ENCODE results near the gene CKS2. TPM values are rescaled to one million over a fixed set of nuclear protein-coding genes. Genes with fewer than 3 reads are reported as not detected.
"Not testable (repeated sequence)": the region's sequence is repeated elsewhere in the genome, so short reads cannot be mapped to it uniquely, and the experiment has no call there.

The CKS2 gene
- 1 to 10 TPM; 4.1 to 4.3 TPM for total RNA-seq
- long read RNA-seq, donor 1 = 0 reads
- long read RNA-seq, donor 2, partial matches to known transcripts = 0 of 4 reads
- long read RNA-seq, donor 2, other reads (novel, unspliced or antisense) = 0 of 4 reads

GRCh38 chr9:89310475-89311345, at the start of gene CKS2:
Gene CKS2, plus strand, starts transcription at chr9:89311195. Its CDS starts 98 bp downstream, at chr9:89311293.
- DNase-seq (ENCODE audit: low spot score) = peak; percentile 100
- intact Hi-C loops (cut with DNase I) = no loop called here

GRCh38 chr9:89273528-89274279, 37.3 kb upstream of the CKS2 start:
- intact Hi-C loops (cut with DNase I) = loop anchor here in 1 of 2 donors (10.0 kb wide), 1 partner anchor 259 kb away; no protein-coding TSS in a partner anchor
- no peak for DNase-seq (ENCODE audit: low spot score)

GRCh38 chr9:89274838-89275237, 36.2 kb upstream of the CKS2 start:
- DNase-seq (ENCODE audit: low spot score) = no peak
- intact Hi-C loops (cut with DNase I) = loop anchor here in 1 of 2 donors (5.0 to 10.0 kb wide), 2 partner anchors 260 to 683 kb away; no protein-coding TSS in a partner anchor

- not testable (repeated sequence) for DNase-seq (ENCODE audit: low spot score)
- intact Hi-C loops (cut with DNase I) = loop anchor here in 1 of 2 donors (5.0 to 10.0 kb wide), 2 partner anchors 261 to 684 kb away; no protein-coding TSS in a partner anchor
Observed at GRCh38 chr9:89276040-89276439, 35.0 kb upstream of the CKS2 start.

- no peak for DNase-seq (ENCODE audit: low spot score)
- intact Hi-C loops (cut with DNase I) = loop anchor here in 1 of 2 donors (5.0 to 10.0 kb wide), 2 partner anchors 262 to 685 kb away; no protein-coding TSS in a partner anchor
Observed at GRCh38 chr9:89277043-89277442, 34.0 kb upstream of the CKS2 start.

- intact Hi-C loops (cut with DNase I) = loop anchor here in 1 of 2 donors (5.0 to 10.0 kb wide), 2 partner anchors 263 to 685 kb away; no protein-coding TSS in a partner anchor
- DNase-seq (ENCODE audit: low spot score) = no peak
Observed at GRCh38 chr9:89277454-89277853, 33.5 kb upstream of the CKS2 start.

- no peak for DNase-seq (ENCODE audit: low spot score)
- intact Hi-C loops (cut with DNase I) = loop anchor here in 1 of 2 donors (5.0 to 10.0 kb wide), 2 partner anchors 264 to 686 kb away; no protein-coding TSS in a partner anchor
Observed at GRCh38 chr9:89278551-89278950, 32.4 kb upstream of the CKS2 start.

GRCh38 chr9:89278997-89279739, 31.8 kb upstream of the CKS2 start:
- DNase-seq (ENCODE audit: low spot score) = no peak
- intact Hi-C loops (cut with DNase I) = loop anchor here in 1 of 2 donors (5.0 to 10.0 kb wide), 2 partner anchors 264 to 687 kb away; no protein-coding TSS in a partner anchor

- no peak for DNase-seq (ENCODE audit: low spot score)
Observed at GRCh38 chr9:89281106-89281505, 29.9 kb upstream of the CKS2 start.

GRCh38 chr9:89282248-89282968, 28.6 kb upstream of the CKS2 start:
- intact Hi-C loops (cut with DNase I); DNase-seq (ENCODE audit: low spot score): not testable (repeated sequence)

More at GRCh38 chr9:89281106-89281505, 29.9 kb upstream of the CKS2 start:
- intact Hi-C loops (cut with DNase I) = no loop called here

GRCh38 chr9:89284076-89284475, 26.9 kb upstream of the CKS2 start:
- no peak for DNase-seq (ENCODE audit: low spot score)
- intact Hi-C loops (cut with DNase I) = no loop called here

- intact Hi-C loops (cut with DNase I) = no loop called here
- DNase-seq (ENCODE audit: low spot score) = no peak
Observed at GRCh38 chr9:89291741-89292140, 19.3 kb upstream of the CKS2 start.

GRCh38 chr9:89293014-89293413, 18.0 kb upstream of the CKS2 start:
- intact Hi-C loops (cut with DNase I) = no loop called here
- DNase-seq (ENCODE audit: low spot score) = no peak

GRCh38 chr9:89295400-89295799, 15.6 kb upstream of the CKS2 start:
- no peak for DNase-seq (ENCODE audit: low spot score)
- intact Hi-C loops (cut with DNase I) = no loop called here

- intact Hi-C loops (cut with DNase I) = not testable (repeated sequence)
Observed at GRCh38 chr9:89301996-89302395, 9.0 kb upstream of the CKS2 start.

GRCh38 chr9:89304020-89304833, 6.8 kb upstream of the CKS2 start:
- no peak for DNase-seq (ENCODE audit: low spot score)
- intact Hi-C loops (cut with DNase I) = no loop called here

More at GRCh38 chr9:89301996-89302395, 9.0 kb upstream of the CKS2 start:
- not testable (repeated sequence) for DNase-seq (ENCODE audit: low spot score)

- intact Hi-C loops (cut with DNase I) = no loop called here
- no peak for DNase-seq (ENCODE audit: low spot score)
Observed at GRCh38 chr9:89304834-89305188, 6.2 kb upstream of the CKS2 start.
